ENCODE results near the gene DDX20. TPM values are rescaled to one million over a fixed set of nuclear protein-coding genes. Genes with fewer than 3 reads are reported as not detected.

The DDX20 gene
- total and polyA plus RNA-seq, 2 donors (not counting 3 experiments of a cell fraction or from before 2014, with no cell fraction given): 4.1 to 15.9 TPM

- intact Hi-C loops (cut with micrococcal nuclease) (no loop called here), dilution Hi-C loops (cut with MboI; ENCODE audit: extremely low pct_ligation_motif_present, low sequenced_read_pairs) (no loop called here)
- H3K4me1 ChIP-seq (ENCODE audit: control insufficient read depth, extremely low read depth, insufficient read depth, low read length): peaks cover 2% of the 10 kb centered on the region
- no peaks in the 10 kb centered on the region for H4K20me1 ChIP-seq (replicated peaks; ENCODE audit: control insufficient read depth, extremely low read depth, insufficient read depth, low read length)
- DNase-seq (ENCODE audit: low read depth, low spot score): no peak
- no peak overlapping the region for H3K27ac ChIP-seq (ENCODE audit: insufficient read depth, low read depth, low read length)
- no peaks in the 10 kb centered on the region for H3K79me2 ChIP-seq (ENCODE audit: control insufficient read depth, insufficient read depth, low read length)
- CTCF ChIA-PET: interaction anchor here (0.6 to 11.1 kb wide), 30 partner anchors 8 to 524 kb away, joined by 3 to 487 read pairs (median 6); partner anchors contain the start of genes INKA2 and RAP1A
- TF ChIP-seq MYC (IDR thresholded peaks at IDR 0.05; ENCODE audit: low read depth, low read length) (no peak), POLR2AphosphoS5 (IDR thresholded peaks at IDR 0.05; ENCODE audit: insufficient read depth, low read depth, low read length) (no peak), POLR2A (IDR thresholded peaks at IDR 0.05; ENCODE audit: low read depth, low read length) (no peak), GATA2 (IDR thresholded peaks at IDR 0.05; ENCODE audit: insufficient read depth, insufficient read length, low read depth, low read length) (no peak), EZH2 (IDR thresholded peaks at IDR 0.05; ENCODE audit: borderline replicate concordance, low read depth, low read length, severe bottlenecking) (no peak), JUN (IDR thresholded peaks at IDR 0.05; ENCODE audit: borderline replicate concordance, insufficient read depth, insufficient read length, low read depth) (no peak), FOS (IDR thresholded peaks at IDR 0.05; ENCODE audit: borderline replicate concordance, insufficient read depth, low read length) (no peak)
- TF ChIP-seq, protein P1, sequence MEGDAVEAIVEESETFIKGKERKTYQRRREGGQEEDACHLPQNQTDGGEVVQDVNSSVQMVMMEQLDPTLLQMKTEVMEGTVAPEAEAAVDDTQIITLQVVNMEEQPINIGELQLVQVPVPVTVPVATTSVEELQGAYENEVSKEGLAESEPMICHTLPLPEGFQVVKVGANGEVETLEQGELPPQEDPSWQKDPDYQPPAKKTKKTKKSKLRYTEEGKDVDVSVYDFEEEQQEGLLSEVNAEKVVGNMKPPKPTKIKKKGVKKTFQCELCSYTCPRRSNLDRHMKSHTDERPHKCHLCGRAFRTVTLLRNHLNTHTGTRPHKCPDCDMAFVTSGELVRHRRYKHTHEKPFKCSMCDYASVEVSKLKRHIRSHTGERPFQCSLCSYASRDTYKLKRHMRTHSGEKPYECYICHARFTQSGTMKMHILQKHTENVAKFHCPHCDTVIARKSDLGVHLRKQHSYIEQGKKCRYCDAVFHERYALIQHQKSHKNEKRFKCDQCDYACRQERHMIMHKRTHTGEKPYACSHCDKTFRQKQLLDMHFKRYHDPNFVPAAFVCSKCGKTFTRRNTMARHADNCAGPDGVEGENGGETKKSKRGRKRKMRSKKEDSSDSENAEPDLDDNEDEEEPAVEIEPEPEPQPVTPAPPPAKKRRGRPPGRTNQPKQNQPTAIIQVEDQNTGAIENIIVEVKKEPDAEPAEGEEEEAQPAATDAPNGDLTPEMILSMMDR (IDR thresholded peaks at IDR 0.05; ENCODE audit: extremely low read depth in 1 of 2, insufficient read depth in 1 of 2, low read depth in 1 of 2, low read length in 2 of 2): no peak
- TF ChIP-seq, protein P2, sequence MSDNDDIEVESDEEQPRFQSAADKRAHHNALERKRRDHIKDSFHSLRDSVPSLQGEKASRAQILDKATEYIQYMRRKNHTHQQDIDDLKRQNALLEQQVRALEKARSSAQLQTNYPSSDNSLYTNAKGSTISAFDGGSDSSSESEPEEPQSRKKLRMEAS (IDR thresholded peaks at IDR 0.05; ENCODE audit: insufficient read depth, insufficient read length): no peak
- POLR2A ChIA-PET: interaction anchor here (1.2 kb wide), 2 partner anchors 23 to 32 kb away, joined by 3 to 5 read pairs; no protein-coding TSS in a partner anchor
- H3K36me3 ChIP-seq (ENCODE audit: control insufficient read depth in 2 of 2, extremely low read depth in 1 of 2, insufficient read depth in 2 of 2, low read length in 2 of 2): no peaks in the 10 kb centered on the region
- no peaks in the 10 kb centered on the region for H3K9me1 ChIP-seq (replicated peaks; ENCODE audit: control insufficient read depth, extremely low read depth, insufficient read depth, low read length)
- no peak overlapping the region for H3K9ac ChIP-seq (replicated peaks; ENCODE audit: extremely low read depth, insufficient read depth, low read length)
- no peak overlapping the region for H3K4me2 ChIP-seq (ENCODE audit: insufficient read depth, low read length)
- H2AFZ ChIP-seq (ENCODE audit: low read depth, low read length): no peak overlapping the region
- H3K4me3 ChIP-seq (replicated peaks in 1 of 3; ENCODE audit: insufficient read depth in 1 of 3, low read depth in 1 of 3, low read length in 3 of 3): no peak overlapping the region
- no TSS peak for BruUV-seq (replicated peaks)
- no peaks in the 10 kb centered on the region for H3K27me3 ChIP-seq (ENCODE audit: control insufficient read depth in 2 of 2, insufficient read depth in 2 of 2, low read length in 2 of 2)
- FAIRE-seq: no peak
- H3K9me3 ChIP-seq (replicated peaks; ENCODE audit: control insufficient read depth, insufficient read depth, low read length): no peaks in the 10 kb centered on the region
Observed at GRCh38 chr1:111746614-111746999, 9.1 kb upstream of the DDX20 start.

Measured in endothelial cell of umbilical vein (primary cell).